Esophagus squamous epithelium (tissue), 4 donors: ENCODE measurements around the gene TUB.

ENCODE experiments used
- CTCF ChIP-seq, 6 experiments: fragments of 450-650 bp in 4 of 6; fragments of 200-600 bp in 2 of 6; sonication (generic) in 2 of 6; IDR thresholded peaks; one replicate each; pipeline ENCODE4 v1.5.1; 2016 to 2019; ENCODE audit warnings: antibody characterized with exemption in 6 of 6, mild to moderate bottlenecking in 4 of 6, moderate library complexity in 4 of 6
- POLR2A ChIP-seq, 4 donors: fragments of 450-650 bp; IDR thresholded peaks; one replicate each; pipeline ENCODE4 v1.6.1; 2017; ENCODE audit warnings: antibody characterized with exemption in 4 of 4, mild to moderate bottlenecking in 4 of 4, moderate library complexity in 3 of 4

- TF ChIP-seq CTCF (IDR thresholded peaks at IDR 0.05), result peak; percentile 59 to 75 (median 70)
- no peak for TF ChIP-seq POLR2A (IDR thresholded peaks at IDR 0.05)
Measured at GRCh38 chr11:8099291-8099899, 18.4 kb downstream of the TUB start.
